Keratinocyte (primary cell): ENCODE data around the gene EEF1AKMT2. TPM values are rescaled to one million over a fixed set of nuclear protein-coding genes. Genes with fewer than 3 reads are reported as not detected.

Experiments
- DNase-seq: peaks from one replicate; pipeline ENCODE4 v3.0.0-alpha.2; 2011; ENCODE audit warnings: low read depth, missing footprints, low spot score
- FAIRE-seq: peaks from 2 replicates; lab custom pipeline; 2011; peaks lifted over from hg19 to GRCh38; lab: Jason Lieb, UNC
- H2AFZ ChIP-seq: 2 replicates; pipeline ENCODE4 v1.6.0; 2012; ENCODE audit warnings: low read length, control low read depth, inconsistent platforms; ENCODE audit not compliant: control insufficient read depth
- H3K27ac ChIP-seq: 2 replicates; pipeline ENCODE4 v1.5.1; 2011; ENCODE audit warnings: low read length; ENCODE audit not compliant: control insufficient read depth, insufficient read depth
- H3K27me3 ChIP-seq: 3 replicates; pipeline ENCODE4 v1.6.0; 2011; ENCODE audit warnings: low read length; ENCODE audit not compliant: control insufficient read depth, insufficient read depth; ENCODE audit errors: extremely low read depth
- H3K36me3 ChIP-seq, 2 experiments: 2 replicates in 1 of 2; 3 replicates in 1 of 2; pipeline ENCODE4 v1.5.1; 2011; ENCODE audit warnings: low read length in 2 of 2, mild to moderate bottlenecking in 1 of 2; ENCODE audit not compliant: control insufficient read depth in 2 of 2, insufficient read depth in 2 of 2; ENCODE audit errors: extremely low read depth in 1 of 2
- H3K4me1 ChIP-seq: 3 replicates; pipeline ENCODE4 v1.5.1; 2011; ENCODE audit warnings: low read length; ENCODE audit not compliant: control insufficient read depth, insufficient read depth; ENCODE audit errors: extremely low read depth
- H3K4me2 ChIP-seq: 3 replicates; pipeline ENCODE4 v1.6.0; 2011; ENCODE audit warnings: low read depth, low read length; ENCODE audit not compliant: control insufficient read depth, insufficient read depth; ENCODE audit errors: extremely low read depth
- H3K4me3 ChIP-seq, 3 experiments: fragments of 200-600 bp in 1 of 3; sonication (generic) in 1 of 3; 2 replicates in 2 of 3; 3 replicates in 1 of 3; pipeline ENCODE4 v1.5.1; 2011 to 2016; ENCODE audit warnings: low read length in 3 of 3, mild to moderate bottlenecking in 3 of 3, control low read depth in 2 of 3, inconsistent platforms in 1 of 3, low read depth in 1 of 3, mixed read lengths in 1 of 3, mixed run types in 1 of 3, moderate library complexity in 1 of 3; ENCODE audit not compliant: control insufficient read depth in 2 of 3, insufficient read depth in 2 of 3; ENCODE audit errors: extremely low read depth in 1 of 3
- H3K79me2 ChIP-seq: 2 replicates; pipeline ENCODE4 v1.6.0; 2012; ENCODE audit warnings: low read length; ENCODE audit not compliant: control insufficient read depth, insufficient read depth
- H3K9ac ChIP-seq: 3 replicates; pipeline ENCODE4 v1.6.0; 2011; ENCODE audit warnings: low read length; ENCODE audit not compliant: control insufficient read depth, insufficient read depth; ENCODE audit errors: extremely low read depth
- H3K9me1 ChIP-seq: 3 replicates; pipeline ENCODE4 v1.6.0; 2011; ENCODE audit warnings: low read length; ENCODE audit not compliant: control insufficient read depth, insufficient read depth; ENCODE audit errors: extremely low read depth
- H3K9me3 ChIP-seq: 2 replicates; pipeline ENCODE4 v1.5.1; 2012; ENCODE audit warnings: low read depth, low read length; ENCODE audit not compliant: control insufficient read depth
- H4K20me1 ChIP-seq: 3 replicates; pipeline ENCODE4 v1.6.0; 2011; ENCODE audit warnings: low read length; ENCODE audit not compliant: control insufficient read depth, insufficient read depth; ENCODE audit errors: extremely low read depth
- CTCF ChIP-seq, 3 experiments: IDR thresholded peaks in 1 of 3; conservative IDR thresholded peaks in 1 of 3; optimal IDR thresholded peaks in 1 of 3; 2 replicates in 2 of 3; 3 replicates in 1 of 3; pipeline versions ENCODE3 to v1.5.1; 2011; ENCODE audit warnings: low read length in 3 of 3, mild to moderate bottlenecking in 3 of 3, moderate library complexity in 2 of 3, control low read depth in 1 of 3, inconsistent platforms in 1 of 3; ENCODE audit not compliant: insufficient read depth in 2 of 3; ENCODE audit errors: extremely low read depth in 1 of 3
- EZH2 ChIP-seq: IDR thresholded peaks from one replicate; pipeline ENCODE4 v1.6.1; 2012; ENCODE audit warnings: inconsistent platforms, mild to moderate bottlenecking, low read length, moderate library complexity
- dilution Hi-C: fragments of 300-500 bp; cut with MboI; formaldehyde crosslinking; loops from one replicate; pipeline ENCODE4 v1.7.0; 2020; ENCODE audit warnings: low sequenced_read_pairs; ENCODE audit not compliant: extremely low pct_ligation_motif_present
- polyA plus RNA-seq, 5 experiments: library from polyadenylated mRNA; depleted of rRNA in 3 of 5; stranded (reverse) in 3 of 5; stranded (forward) in 1 of 5; unstranded in 1 of 5; fragments of >200 nt; gene quantifications; 1 replicate in 1 of 5; 2 replicates in 3 of 5; 3 replicates in 1 of 5; pipeline versions ENCODE4 v1.2.1 to v1.2.3, GENCODE V29; 2011 to 2012; ENCODE audit warnings: missing spikeins in 2 of 5, low read depth in 1 of 5, low replicate concordance in 1 of 5

EEF1AKMT2 gene
- polyA plus RNA-seq, 1 donor (not counting 4 experiments of a cell fraction or from before 2014, with no cell fraction given): 19.1 TPM

- no peak for FAIRE-seq
These were observed 48.2 kb downstream of the EEF1AKMT2 start for GRCh38 chr10:124743191-124744101.

GRCh38 chr10:124742413-124743190 lies 49.1 kb downstream of the EEF1AKMT2 start:
- H3K9me3 ChIP-seq: no peaks in the 10 kb centered on the region
- TF ChIP-seq EZH2 (no peak), CTCF (optimal IDR thresholded peaks at IDR 0.05 in 1 of 3, IDR thresholded peaks at IDR 0.05 in 1 of 3, conservative IDR thresholded peaks at IDR 0.05 in 1 of 3; ENCODE audit: extremely low read depth in 1 of 3, insufficient read depth in 2 of 3, low read length in 3 of 3) (peak; percentile 26 to 41 (median 38))
- no peak for DNase-seq
- no peaks in the 10 kb centered on the region for H4K20me1 ChIP-seq
- peaks cover 41% of the 10 kb centered on the region for H3K79me2 ChIP-seq
- no peak overlapping the region for H2AFZ ChIP-seq
- H3K4me3 ChIP-seq: peak overlapping the region; percentile 77 to 90 (median 87)
- no peaks in the 10 kb centered on the region for H3K9me1 ChIP-seq
- peak overlapping the region; percentile 98 for H3K4me2 ChIP-seq
- H3K9ac ChIP-seq: peak overlapping the region; percentile 83
- no peak for FAIRE-seq
- H3K36me3 ChIP-seq: no peaks in the 10 kb centered on the region
- H3K27ac ChIP-seq: peak overlapping the region; percentile 87
- peaks cover 81% of the 10 kb centered on the region for H3K4me1 ChIP-seq
- dilution Hi-C loops: no loop called here
- no peaks in the 10 kb centered on the region for H3K27me3 ChIP-seq

More at GRCh38 chr10:124743191-124744101, 48.2 kb downstream of the EEF1AKMT2 start:
- Histone ChIP-seq H3K9me3 (no peaks in the 10 kb centered on the region), H3K9ac (peak overlapping the region; percentile 83), H2AFZ (no peak overlapping the region), H3K79me2 (peaks cover 32% of the 10 kb centered on the region), H3K4me2 (peak overlapping the region; percentile 98), H4K20me1 (no peaks in the 10 kb centered on the region), H3K36me3 (peaks cover 0 to 4% of the 10 kb centered on the region in 2 experiments), H3K27ac (peak overlapping the region; percentile 56), H3K9me1 (no peaks in the 10 kb centered on the region), H3K27me3 (no peaks in the 10 kb centered on the region), H3K4me1 (peaks cover 80% of the 10 kb centered on the region), H3K4me3 (peak overlapping the region; percentile 77 to 90 (median 87))
- no peak for DNase-seq
- no peak for TF ChIP-seq CTCF (optimal IDR thresholded peaks at IDR 0.05 in 1 of 3, IDR thresholded peaks at IDR 0.05 in 1 of 3, conservative IDR thresholded peaks at IDR 0.05 in 1 of 3; ENCODE audit: extremely low read depth in 1 of 3, insufficient read depth in 2 of 3, low read length in 3 of 3)
- TF ChIP-seq EZH2: no peak
- dilution Hi-C loops: no loop called here
